Activated CD4-positive, alpha-beta T cell treated with anti-CD3 and anti-CD28 coated beads for 36 hours (primary cell): Measurements from ENCODE around the gene SCAND1. TPM values are rescaled to one million over a fixed set of nuclear protein-coding genes. Genes with fewer than 3 reads are reported as not detected.

Experiments
- ATAC-seq: fragments of 200-7000 bp; cut with Tn5 transposase; one replicate; pipeline ENCODE4 v1.10.0; 2021; ENCODE audit warnings: mild to moderate bottlenecking, moderate library complexity
- CTCF ChIA-PET: fragments of 350-600 bp; sonication (Branson Sonifier 250); formaldehyde crosslinking; loops from one replicate; lab custom pipeline; 2021; ENCODE audit warnings: antibody characterized with exemption; lab: Charles Lee
- POLR2A ChIA-PET: fragments of 350-600 bp; sonication (Branson Sonifier 250); formaldehyde crosslinking; loops from one replicate; lab custom pipeline; 2021; ENCODE audit warnings: antibody characterized with exemption, inconsistent platforms; lab: Charles Lee
- DNase-seq: peaks from one replicate; pipeline ENCODE4 v3.0.0-alpha.2; 2020
- H3K27ac Mint-ChIP-seq: one replicate; pipeline ENCODE4 v1.8.0; 2021; ENCODE audit warnings: mixed read lengths
- H3K27me3 Mint-ChIP-seq: one replicate; pipeline ENCODE4 v1.8.0; 2021; ENCODE audit warnings: mixed read lengths
- H3K36me3 Mint-ChIP-seq: one replicate; pipeline ENCODE4 v1.8.0; 2021; ENCODE audit warnings: low read depth, mixed read lengths
- H3K4me1 Mint-ChIP-seq: one replicate; pipeline ENCODE4 v1.8.0; 2021; ENCODE audit warnings: mixed read lengths
- H3K4me3 Mint-ChIP-seq: one replicate; pipeline ENCODE4 v1.8.0; 2021; ENCODE audit warnings: mild to moderate bottlenecking, moderate library complexity, mixed read lengths
- H3K9me3 Mint-ChIP-seq: one replicate; pipeline ENCODE4 v1.8.0; 2021; ENCODE audit warnings: low read depth, mixed read lengths
- intact Hi-C, 2 experiments: fragments of 100-400 bp; cut with DNase I in 1 of 2; cut with micrococcal nuclease in 1 of 2; formaldehyde crosslinking; loops; one replicate each; pipeline versions ENCODE4 v1.14.2 to v1.15.1; 2022 to 2024; cut with DNase I, micrococcal nuclease
- total RNA-seq, 2 experiments: library from RNA; stranded (reverse); gene quantifications; one replicate each; pipeline ENCODE4 v1.2.3, GENCODE V29; 2021

The SCAND1 gene
- total RNA-seq, 2 experiments from 2014 or later = 37.8 to 39.3 TPM

GRCh38 chr20:35984382-35984781 is 30.1 kb upstream of the SCAND1 start:
- POLR2A ChIA-PET = no interaction called here

GRCh38 chr20:35981969-35982368 is 27.7 kb upstream of the SCAND1 start:
- POLR2A ChIA-PET = interaction anchor here (0.6 kb wide), 1 partner anchor 29 kb away, joined by 3 read pairs; no protein-coding TSS in a partner anchor
- no peak for ATAC-seq
- intact Hi-C loops = no loop called here
- Mint-ChIP-seq H3K27me3 (no peaks in the 10 kb centered on the region), H3K4me1 (no peaks in the 10 kb centered on the region), H3K4me3 (no peak overlapping the region), H3K27ac (no peak overlapping the region), H3K9me3 (no peaks in the 10 kb centered on the region), H3K36me3 (no peaks in the 10 kb centered on the region)
- no peak for DNase-seq
- CTCF ChIA-PET = interaction anchor here (0.6 to 5.6 kb wide), 3 partner anchors 11 to 633 kb away, joined by 3 to 36 read pairs (median 3); no protein-coding TSS in a partner anchor

More at GRCh38 chr20:35984382-35984781, 30.1 kb upstream of the SCAND1 start:
- H3K4me3 Mint-ChIP-seq = no peak overlapping the region
- H3K9me3 Mint-ChIP-seq = no peaks in the 10 kb centered on the region
- CTCF ChIA-PET = interaction anchor here (0.6 to 1.5 kb wide), 4 partner anchors 9 to 91 kb away, joined by 3 to 9 read pairs (median 3); partner anchors contain the start of gene CNBD2
- intact Hi-C loops = no loop called here
- H3K36me3 Mint-ChIP-seq = no peaks in the 10 kb centered on the region
- H3K4me1 Mint-ChIP-seq = no peaks in the 10 kb centered on the region
- no peak overlapping the region for H3K27ac Mint-ChIP-seq
- DNase-seq (no peak), ATAC-seq (no peak)
- H3K27me3 Mint-ChIP-seq = no peaks in the 10 kb centered on the region

GRCh38 chr20:35979544-35979943 is 25.2 kb upstream of the SCAND1 start:
- no peak overlapping the region for H3K27ac Mint-ChIP-seq
- ATAC-seq (no peak), DNase-seq (no peak)
- no peaks in the 10 kb centered on the region for H3K27me3 Mint-ChIP-seq
- CTCF ChIA-PET = interaction anchor here (0.7 to 5.6 kb wide), 3 partner anchors 11 to 159 kb away, joined by 4 to 36 read pairs (median 4); no protein-coding TSS in a partner anchor
- intact Hi-C loops = no loop called here
- H3K36me3 Mint-ChIP-seq = no peaks in the 10 kb centered on the region
- H3K4me3 Mint-ChIP-seq = no peak overlapping the region
- no peaks in the 10 kb centered on the region for H3K9me3 Mint-ChIP-seq
- no peaks in the 10 kb centered on the region for H3K4me1 Mint-ChIP-seq
- POLR2A ChIA-PET = no interaction called here

GRCh38 chr20:35978041-35978513 is 23.8 kb upstream of the SCAND1 start:
- POLR2A ChIA-PET = no interaction called here
- intact Hi-C loops = no loop called here
- Mint-ChIP-seq H3K4me3 (no peak overlapping the region), H3K9me3 (no peaks in the 10 kb centered on the region), H3K36me3 (no peaks in the 10 kb centered on the region), H3K4me1 (no peaks in the 10 kb centered on the region), H3K27ac (no peak overlapping the region), H3K27me3 (no peaks in the 10 kb centered on the region)
- ATAC-seq (no peak), DNase-seq (no peak)
- CTCF ChIA-PET = interaction anchor here (0.8 to 5.6 kb wide), 3 partner anchors 9 to 15 kb away, joined by 3 to 36 read pairs (median 8); partner anchors contain the start of gene CNBD2

GRCh38 chr20:35975576-35976373 is 21.5 kb upstream of the SCAND1 start:
- H3K4me1 Mint-ChIP-seq = no peaks in the 10 kb centered on the region
- ATAC-seq (no peak), DNase-seq (no peak)
- H3K27me3 Mint-ChIP-seq = no peaks in the 10 kb centered on the region
- ChIA-PET POLR2A (no interaction called here), CTCF (interaction anchor here (0.8 to 1.4 kb wide), 2 partner anchors 17 to 21 kb away, joined by 3 to 6 read pairs; partner anchors contain the start of gene SCAND1)
- no peak overlapping the region for H3K4me3 Mint-ChIP-seq
- H3K9me3 Mint-ChIP-seq = no peaks in the 10 kb centered on the region
- H3K36me3 Mint-ChIP-seq = no peaks in the 10 kb centered on the region
- intact Hi-C loops = no loop called here
- no peak overlapping the region for H3K27ac Mint-ChIP-seq

- no peaks in the 10 kb centered on the region for H3K9me3 Mint-ChIP-seq
- no peaks in the 10 kb centered on the region for H3K27me3 Mint-ChIP-seq
- intact Hi-C loops = no loop called here
- ChIA-PET CTCF (interaction anchor here (0.6 to 1.1 kb wide), 2 partner anchors 17 to 532 kb away, joined by 3 to 4 read pairs; no protein-coding TSS in a partner anchor), POLR2A (no interaction called here)
- H3K27ac Mint-ChIP-seq = no peak overlapping the region
- H3K4me1 Mint-ChIP-seq = no peaks in the 10 kb centered on the region
- no peaks in the 10 kb centered on the region for H3K36me3 Mint-ChIP-seq
- no peak for ATAC-seq
- DNase-seq = no peak
- no peak overlapping the region for H3K4me3 Mint-ChIP-seq
These were observed 20.0 kb upstream of the SCAND1 start for GRCh38 chr20:35974256-35974655.

- H3K36me3 Mint-ChIP-seq = no peaks in the 10 kb centered on the region
- H3K27me3 Mint-ChIP-seq = no peaks in the 10 kb centered on the region
- no peaks in the 10 kb centered on the region for H3K4me1 Mint-ChIP-seq
- ChIA-PET POLR2A (no interaction called here), CTCF (interaction anchor here (0.7 kb wide), 1 partner anchor 12 kb away, joined by 3 read pairs; no protein-coding TSS in a partner anchor)
- DNase-seq = no peak
- intact Hi-C loops = no loop called here
- H3K9me3 Mint-ChIP-seq = no peaks in the 10 kb centered on the region
- no peak for ATAC-seq
- no peak overlapping the region for H3K27ac Mint-ChIP-seq
- no peak overlapping the region for H3K4me3 Mint-ChIP-seq
These were observed 18.2 kb upstream of the SCAND1 start for GRCh38 chr20:35972462-35972861.

GRCh38 chr20:35971981-35972380 is 17.7 kb upstream of the SCAND1 start:
- Mint-ChIP-seq H3K4me3 (no peak overlapping the region), H3K27me3 (no peaks in the 10 kb centered on the region), H3K27ac (no peak overlapping the region), H3K36me3 (no peaks in the 10 kb centered on the region), H3K4me1 (no peaks in the 10 kb centered on the region), H3K9me3 (no peaks in the 10 kb centered on the region)
- no peak for DNase-seq
- no peak for ATAC-seq
- POLR2A ChIA-PET = no interaction called here
- intact Hi-C loops = no loop called here
- CTCF ChIA-PET = interaction anchor here (0.7 kb wide), 1 partner anchor 13 kb away, joined by 3 read pairs; no protein-coding TSS in a partner anchor

GRCh38 chr20:35968930-35969329 is 14.6 kb upstream of the SCAND1 start:
- intact Hi-C loops = no loop called here
- CTCF ChIA-PET = interaction anchor here (0.7 to 3.2 kb wide), 7 partner anchors 10 to 476 kb away, joined by 3 to 14 read pairs (median 3); partner anchors contain the start of gene SCAND1
- DNase-seq (no peak), ATAC-seq (no peak)
- no peak overlapping the region for H3K27ac Mint-ChIP-seq
- POLR2A ChIA-PET = no interaction called here
- H3K4me1 Mint-ChIP-seq = peaks cover 3% of the 10 kb centered on the region
- H3K9me3 Mint-ChIP-seq = no peaks in the 10 kb centered on the region
- H3K27me3 Mint-ChIP-seq = no peaks in the 10 kb centered on the region
- no peaks in the 10 kb centered on the region for H3K36me3 Mint-ChIP-seq
- H3K4me3 Mint-ChIP-seq = no peak overlapping the region

GRCh38 chr20:35967979-35968640 is 13.8 kb upstream of the SCAND1 start, which contains the start of gene CNBD2:
TSS of gene CNBD2 (plus strand) at chr20:35968590. CDS start at chr20:35968763, 173 bp downstream.
- ATAC-seq = no peak

GRCh38 chr20:35963878-35964277 is 9.6 kb upstream of the SCAND1 start:
- Mint-ChIP-seq H3K36me3 (no peaks in the 10 kb centered on the region), H3K27me3 (no peaks in the 10 kb centered on the region), H3K27ac (no peak overlapping the region), H3K9me3 (peaks cover 6% of the 10 kb centered on the region), H3K4me3 (no peak overlapping the region), H3K4me1 (peaks cover 3% of the 10 kb centered on the region)
- ChIA-PET CTCF (interaction anchor here (2.1 to 2.5 kb wide), 3 partner anchors 9 to 175 kb away, joined by 7 to 8 read pairs (median 8); partner anchors contain the start of gene SCAND1), POLR2A (interaction anchor here (0.6 kb wide), 1 partner anchor 684 kb away, joined by 6 read pairs; no protein-coding TSS in a partner anchor)
- intact Hi-C loops = no loop called here
- ATAC-seq (no peak), DNase-seq (no peak)

More at GRCh38 chr20:35967979-35968640, 13.8 kb upstream of the SCAND1 start, which contains the start of gene CNBD2:
- H3K27ac Mint-ChIP-seq = no peak within 1 kb of the TSS
- H3K9me3 Mint-ChIP-seq = no peaks in the 10 kb centered on the region
- H3K36me3 Mint-ChIP-seq = no peaks in the 10 kb centered on the region
- ChIA-PET POLR2A (no interaction called here), CTCF (interaction anchor here (0.7 to 3.2 kb wide), 7 partner anchors 11 to 475 kb away, joined by 3 to 14 read pairs (median 3); partner anchors contain the start of gene SCAND1)
- H3K4me1 Mint-ChIP-seq = peaks cover 3% of the 10 kb centered on the region
- no peak within 1 kb of the TSS for H3K4me3 Mint-ChIP-seq
- intact Hi-C loops = no loop called here
- no peaks in the 10 kb centered on the region for H3K27me3 Mint-ChIP-seq
- no peak for DNase-seq
